ENCODE measurements around the gene GFRA1.

GFRA1 gene

GRCh38 chr10:116245156-116245555 is 27.9 kb downstream of the GFRA1 start:
- DNase-seq (ENCODE audit: low spot score) (no peak), ATAC-seq (ENCODE audit: low read depth) (no peak)
- H3K27me3 ChIP-seq (ENCODE audit: insufficient read depth, poor library complexity, severe bottlenecking) = no peaks in the 10 kb centered on the region
- no peaks in the 10 kb centered on the region for H3K36me3 ChIP-seq (ENCODE audit: low read depth)
- H3K4me3 ChIP-seq (ENCODE audit: severe bottlenecking) = no peak overlapping the region
- no peaks in the 10 kb centered on the region for H3K9me3 ChIP-seq (ENCODE audit: severe bottlenecking)
- TF ChIP-seq, protein P1, sequence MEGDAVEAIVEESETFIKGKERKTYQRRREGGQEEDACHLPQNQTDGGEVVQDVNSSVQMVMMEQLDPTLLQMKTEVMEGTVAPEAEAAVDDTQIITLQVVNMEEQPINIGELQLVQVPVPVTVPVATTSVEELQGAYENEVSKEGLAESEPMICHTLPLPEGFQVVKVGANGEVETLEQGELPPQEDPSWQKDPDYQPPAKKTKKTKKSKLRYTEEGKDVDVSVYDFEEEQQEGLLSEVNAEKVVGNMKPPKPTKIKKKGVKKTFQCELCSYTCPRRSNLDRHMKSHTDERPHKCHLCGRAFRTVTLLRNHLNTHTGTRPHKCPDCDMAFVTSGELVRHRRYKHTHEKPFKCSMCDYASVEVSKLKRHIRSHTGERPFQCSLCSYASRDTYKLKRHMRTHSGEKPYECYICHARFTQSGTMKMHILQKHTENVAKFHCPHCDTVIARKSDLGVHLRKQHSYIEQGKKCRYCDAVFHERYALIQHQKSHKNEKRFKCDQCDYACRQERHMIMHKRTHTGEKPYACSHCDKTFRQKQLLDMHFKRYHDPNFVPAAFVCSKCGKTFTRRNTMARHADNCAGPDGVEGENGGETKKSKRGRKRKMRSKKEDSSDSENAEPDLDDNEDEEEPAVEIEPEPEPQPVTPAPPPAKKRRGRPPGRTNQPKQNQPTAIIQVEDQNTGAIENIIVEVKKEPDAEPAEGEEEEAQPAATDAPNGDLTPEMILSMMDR (IDR thresholded peaks at IDR 0.05; ENCODE audit: poor library complexity, severe bottlenecking) = no peak
- H3K4me1 ChIP-seq (ENCODE audit: insufficient read depth, poor library complexity, severe bottlenecking) = no peaks in the 10 kb centered on the region
- no peak overlapping the region for H3K27ac ChIP-seq (ENCODE audit: poor library complexity, severe bottlenecking)

DNA sequence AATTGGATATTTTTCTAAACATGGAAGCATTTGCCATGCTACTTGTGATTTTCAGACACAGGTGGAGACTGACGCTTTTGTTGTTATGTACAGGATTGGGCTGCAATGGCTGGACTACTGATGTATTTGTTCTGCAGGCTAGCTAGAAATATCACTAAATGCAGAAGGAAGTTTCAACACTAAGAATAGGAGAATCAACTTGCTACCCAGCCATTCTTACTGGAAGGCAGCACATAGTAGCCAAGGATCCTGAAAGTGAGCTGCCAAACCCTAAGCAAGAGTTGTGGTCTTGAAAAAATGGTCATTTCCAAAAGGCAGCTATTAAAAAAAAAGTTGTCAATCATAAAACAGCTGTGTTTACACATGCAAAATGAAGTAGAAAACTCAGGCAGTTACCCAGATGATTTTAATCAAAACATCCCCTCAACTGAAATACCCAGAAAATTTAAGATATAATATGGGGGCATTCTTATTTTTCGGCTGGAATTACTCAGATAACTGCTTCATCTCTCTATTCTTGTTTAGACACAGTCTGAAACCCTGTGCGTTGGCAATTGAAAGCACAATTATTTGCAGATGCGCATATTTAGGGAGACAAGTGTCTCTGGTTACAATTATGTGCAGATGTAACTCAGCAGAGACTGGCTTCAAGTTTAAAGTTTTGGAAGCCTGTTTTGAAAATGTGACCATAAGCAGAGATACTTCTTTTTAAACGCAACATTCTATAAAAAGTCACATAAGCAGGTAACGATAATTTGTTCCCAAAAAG is 31.2 kb downstream of the GFRA1 start:
- ATAC-seq (ENCODE audit: low read depth) (no peak), DNase-seq (ENCODE audit: low spot score) (no peak)
- Histone ChIP-seq H3K36me3 (ENCODE audit: low read depth) (no peaks in the 10 kb centered on the region), H3K4me1 (ENCODE audit: insufficient read depth, poor library complexity, severe bottlenecking) (no peaks in the 10 kb centered on the region), H3K9me3 (ENCODE audit: severe bottlenecking) (no peaks in the 10 kb centered on the region), H3K27ac (ENCODE audit: poor library complexity, severe bottlenecking) (no peak overlapping the region), H3K27me3 (ENCODE audit: insufficient read depth, poor library complexity, severe bottlenecking) (no peaks in the 10 kb centered on the region), H3K4me3 (ENCODE audit: severe bottlenecking) (no peak overlapping the region)
- TF ChIP-seq, protein P1 (IDR thresholded peaks at IDR 0.05; ENCODE audit: poor library complexity, severe bottlenecking) = no peak

- Histone ChIP-seq H3K4me3 (ENCODE audit: severe bottlenecking) (no peak overlapping the region), H3K27me3 (ENCODE audit: insufficient read depth, poor library complexity, severe bottlenecking) (no peaks in the 10 kb centered on the region), H3K36me3 (ENCODE audit: low read depth) (no peaks in the 10 kb centered on the region), H3K27ac (ENCODE audit: poor library complexity, severe bottlenecking) (no peak overlapping the region), H3K9me3 (ENCODE audit: severe bottlenecking) (no peaks in the 10 kb centered on the region), H3K4me1 (ENCODE audit: insufficient read depth, poor library complexity, severe bottlenecking) (no peaks in the 10 kb centered on the region)
- no peak for ATAC-seq (ENCODE audit: low read depth)
- TF ChIP-seq, protein P1 (IDR thresholded peaks at IDR 0.05; ENCODE audit: poor library complexity, severe bottlenecking) = no peak
- no peak for DNase-seq (ENCODE audit: low spot score)
These were observed 31.9 kb downstream of the GFRA1 start for GRCh38 chr10:116241085-116241484.

- Histone ChIP-seq H3K9me3 (ENCODE audit: severe bottlenecking) (no peaks in the 10 kb centered on the region), H3K27ac (ENCODE audit: poor library complexity, severe bottlenecking) (no peak overlapping the region), H3K4me1 (ENCODE audit: insufficient read depth, poor library complexity, severe bottlenecking) (no peaks in the 10 kb centered on the region), H3K36me3 (ENCODE audit: low read depth) (no peaks in the 10 kb centered on the region), H3K4me3 (ENCODE audit: severe bottlenecking) (no peak overlapping the region), H3K27me3 (ENCODE audit: insufficient read depth, poor library complexity, severe bottlenecking) (no peaks in the 10 kb centered on the region)
- no peak for ATAC-seq (ENCODE audit: low read depth)
- no peak for DNase-seq (ENCODE audit: low spot score)
- TF ChIP-seq, protein P1 (IDR thresholded peaks at IDR 0.05; ENCODE audit: poor library complexity, severe bottlenecking) = no peak
These were observed 32.7 kb downstream of the GFRA1 start for GRCh38 chr10:116240157-116240950.
